HG03060 (cell line): ENCODE data around the gene LGALS7B.
"Not testable (repeated sequence)": the region's sequence is repeated elsewhere in the genome, so short reads cannot be mapped to it uniquely, and the experiment has no call there.

Experiments
- ATAC-seq: cut with Tn5 transposase; IDR thresholded peaks from one replicate; pipeline ENCODE4 v1.9.1; 2021; ENCODE audit warnings: low read depth, moderate number of reproducible peaks; ENCODE audit not compliant: unreplicated experiment

LGALS7B gene

GRCh38 chr19:38793671-38794070 is 4.7 kb downstream of the LGALS7B start:
- ATAC-seq: no peak

- ATAC-seq: no peak
These were observed 6.5 kb downstream of the LGALS7B start for GRCh38 chr19:38795549-38795948.

GRCh38 chr19:38796154-38796553 is 7.2 kb downstream of the LGALS7B start:
- no peak for ATAC-seq

- not testable (repeated sequence) for ATAC-seq
These were observed 8.8 kb downstream of the LGALS7B start for GRCh38 chr19:38797781-38798180.

- no peak for ATAC-seq
These were observed 10.1 kb downstream of the LGALS7B start for GRCh38 chr19:38799104-38799503.

GRCh38 chr19:38800577-38801347 is 11.8 kb downstream of the LGALS7B start:
- ATAC-seq: no peak

GRCh38 chr19:38801359-38802095 is 12.5 kb downstream of the LGALS7B start:
- no peak for ATAC-seq

- no peak for ATAC-seq
These were observed 14.5 kb downstream of the LGALS7B start for GRCh38 chr19:38803543-38803942.

- no peak for ATAC-seq
These were observed 16.2 kb downstream of the LGALS7B start for GRCh38 chr19:38805180-38805579.

- ATAC-seq: no peak
These were observed 17.4 kb downstream of the LGALS7B start for GRCh38 chr19:38806371-38806770.

GRCh38 chr19:38807374-38808098 is 18.5 kb downstream of the LGALS7B start:
- not testable (repeated sequence) for ATAC-seq

- no peak for ATAC-seq
These were observed 19.7 kb downstream of the LGALS7B start for GRCh38 chr19:38808741-38809140.

GRCh38 chr19:38809592-38810252 is 20.7 kb downstream of the LGALS7B start:
- ATAC-seq: no peak

- ATAC-seq: no peak
These were observed 23.2 kb downstream of the LGALS7B start for GRCh38 chr19:38812009-38812840.

GRCh38 chr19:38812841-38813320 is 23.9 kb downstream of the LGALS7B start, which contains the start of gene LGALS4:
Gene LGALS4, minus strand, starts transcription at chr19:38812945. Its CDS starts 59 bp downstream, at chr19:38812886.
- no peak for ATAC-seq

GRCh38 chr19:38813323-38813722 is 24.3 kb downstream of the LGALS7B start:
- no peak for ATAC-seq

GRCh38 chr19:38813932-38814331 is 24.9 kb downstream of the LGALS7B start:
- ATAC-seq: not testable (repeated sequence)

GRCh38 chr19:38815059-38816001 is 26.3 kb downstream of the LGALS7B start:
- ATAC-seq: no peak
